Esophagus squamous epithelium (tissue), 4 donors: ENCODE measurements around the gene CNOT6L.

Experiments
- POLR2A ChIP-seq, 4 donors: fragments of 450-650 bp; IDR thresholded peaks; one replicate each; pipeline ENCODE4 v1.6.1; 2017; ENCODE audit warnings: antibody characterized with exemption in 4 of 4, mild to moderate bottlenecking in 4 of 4, moderate library complexity in 3 of 4
- TF ChIP-seq, protein P1 (sequence below), 6 experiments: fragments of 450-650 bp in 4 of 6; fragments of 200-600 bp in 2 of 6; sonication (generic) in 2 of 6; IDR thresholded peaks; one replicate each; pipeline ENCODE4 v1.5.1; 2016 to 2019; ENCODE audit warnings: antibody characterized with exemption in 6 of 6, mild to moderate bottlenecking in 4 of 6, moderate library complexity in 4 of 6

DNA sequence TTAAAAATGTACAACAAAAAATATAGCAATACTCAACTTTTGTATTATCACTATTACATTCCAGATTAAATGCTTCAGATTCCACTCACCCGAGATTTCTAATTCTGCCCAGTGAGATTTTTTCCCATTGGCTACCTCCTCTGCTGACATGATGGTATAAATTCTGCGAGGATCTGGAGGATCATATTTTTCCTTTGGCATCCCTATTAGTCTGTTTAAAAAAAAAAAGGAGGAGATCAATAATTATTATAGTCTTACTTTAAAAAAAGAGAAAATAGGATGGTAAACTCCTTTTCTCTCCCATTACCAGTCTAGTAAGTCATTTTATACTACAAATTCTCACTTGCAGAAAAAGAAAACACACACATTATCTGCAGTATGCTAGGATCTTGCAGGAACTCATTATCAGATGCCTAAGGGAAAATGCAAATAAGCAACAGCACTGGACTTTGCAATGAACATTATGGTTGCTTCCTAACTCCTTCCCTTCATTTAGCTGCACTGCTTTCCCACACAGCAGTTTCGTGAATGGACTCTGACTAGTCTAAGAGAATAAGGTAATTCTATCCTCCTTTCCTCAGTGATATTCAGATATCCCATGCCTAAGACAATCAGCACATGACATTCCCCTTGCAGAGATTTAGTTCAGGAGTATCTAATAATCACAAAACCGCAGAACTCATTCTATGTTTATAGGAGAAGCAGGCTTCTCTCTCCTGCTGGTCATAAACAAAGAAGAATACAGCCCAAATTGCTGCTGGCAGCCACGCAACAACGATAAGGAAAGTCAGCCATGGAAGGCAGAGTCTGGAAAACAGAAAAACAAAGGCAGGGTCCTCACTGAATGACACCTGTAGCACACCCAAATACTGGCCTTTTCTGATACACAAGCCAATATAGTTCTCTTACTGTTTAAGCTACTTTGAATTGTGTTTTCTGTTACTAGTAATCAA, 42.7 kb downstream of the CNOT6L start:
- TF ChIP-seq, protein P1, sequence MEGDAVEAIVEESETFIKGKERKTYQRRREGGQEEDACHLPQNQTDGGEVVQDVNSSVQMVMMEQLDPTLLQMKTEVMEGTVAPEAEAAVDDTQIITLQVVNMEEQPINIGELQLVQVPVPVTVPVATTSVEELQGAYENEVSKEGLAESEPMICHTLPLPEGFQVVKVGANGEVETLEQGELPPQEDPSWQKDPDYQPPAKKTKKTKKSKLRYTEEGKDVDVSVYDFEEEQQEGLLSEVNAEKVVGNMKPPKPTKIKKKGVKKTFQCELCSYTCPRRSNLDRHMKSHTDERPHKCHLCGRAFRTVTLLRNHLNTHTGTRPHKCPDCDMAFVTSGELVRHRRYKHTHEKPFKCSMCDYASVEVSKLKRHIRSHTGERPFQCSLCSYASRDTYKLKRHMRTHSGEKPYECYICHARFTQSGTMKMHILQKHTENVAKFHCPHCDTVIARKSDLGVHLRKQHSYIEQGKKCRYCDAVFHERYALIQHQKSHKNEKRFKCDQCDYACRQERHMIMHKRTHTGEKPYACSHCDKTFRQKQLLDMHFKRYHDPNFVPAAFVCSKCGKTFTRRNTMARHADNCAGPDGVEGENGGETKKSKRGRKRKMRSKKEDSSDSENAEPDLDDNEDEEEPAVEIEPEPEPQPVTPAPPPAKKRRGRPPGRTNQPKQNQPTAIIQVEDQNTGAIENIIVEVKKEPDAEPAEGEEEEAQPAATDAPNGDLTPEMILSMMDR (IDR thresholded peaks at IDR 0.05) = no peak
- no peak for TF ChIP-seq POLR2A (IDR thresholded peaks at IDR 0.05)
